Left lung (tissue), 10 donors: Measurements from ENCODE around the gene ADA. TPM values are rescaled to one million over a fixed set of nuclear protein-coding genes. Genes with fewer than 3 reads are reported as not detected.

Experiments
- ATAC-seq: fragments of 200-7000 bp; cut with Tn5 transposase; one replicate; pipeline ENCODE4 v1.9.1; 2020; ENCODE audit warnings: moderate library complexity
- DNase-seq, 4 donors: peaks; one replicate each; pipeline ENCODE4 v3.0.0-alpha.2; 2013 to 2020
- H3K27ac ChIP-seq, 2 donors: fragments of 200-600 bp; sonication (generic) in 1 of 2; one replicate each; pipeline versions ENCODE4 v1.5.0 to v1.8.0; 2020 to 2021
- H3K27me3 ChIP-seq, 2 donors: fragments of 200-600 bp; sonication (generic) in 1 of 2; one replicate each; pipeline versions ENCODE4 v1.5.0 to v1.8.0; 2020 to 2021
- H3K36me3 ChIP-seq, 2 donors: fragments of 200-600 bp; sonication (generic) in 1 of 2; one replicate each; pipeline versions ENCODE4 v1.5.0 to v1.8.0; 2020 to 2021
- H3K4me1 ChIP-seq, 2 donors: fragments of 200-600 bp; one replicate each; pipeline ENCODE4 v1.8.0; 2021
- H3K4me3 ChIP-seq, 2 donors: fragments of 200-600 bp; sonication (generic) in 1 of 2; one replicate each; pipeline versions ENCODE4 v1.5.0 to v1.8.0; 2020 to 2021; ENCODE audit warnings: mild to moderate bottlenecking in 1 of 2
- H3K9me3 ChIP-seq, 2 donors: fragments of 200-600 bp; sonication (generic) in 1 of 2; one replicate each; pipeline versions ENCODE4 v1.5.0 to v1.8.0; 2020 to 2021
- CTCF ChIP-seq, 2 donors: fragments of 200-600 bp; sonication (generic) in 1 of 2; IDR thresholded peaks; one replicate each; pipeline versions ENCODE4 v1.5.0 to v1.8.0; 2021; ENCODE audit warnings: antibody characterized with exemption in 2 of 2
- intact Hi-C, 2 donors: fragments of 100-400 bp; cut with DNase I; formaldehyde crosslinking; loops; one replicate each; pipeline versions ENCODE4 v1.11.2 to v1.14.2; 2022
- polyA plus RNA-seq, 6 donors: library from polyadenylated mRNA; unstranded; fragments of 120-200 nt; gene quantifications; one replicate each; pipeline ENCODE4 v1.2.1, GENCODE V29; 2013; ENCODE audit not compliant: insufficient read length in 6 of 6
- total RNA-seq, 2 donors: library from RNA; stranded (reverse); fragmentation: NEBNext Ultra II Directional; extraction: Animal tissue kit (Norgen Biotek cat#: 25700); gene quantifications; one replicate each; pipeline ENCODE4 v1.2.1, GENCODE V29; 2021
- donor health status: DM: no; HTN: yes; CAD: no.
- donor health status: DM: no; HTN: no; CAD: no.

ADA gene
- total and polyA plus RNA-seq, 8 donors = 5.4 to 15.5 (median 6.9) TPM

GRCh38 chr20:44662261-44662660 is 10.8 kb upstream of the ADA start:
- TF ChIP-seq CTCF (IDR thresholded peaks at IDR 0.05) = no peak
- intact Hi-C loops = no loop called here
- no peak for ATAC-seq

GRCh38 chr20:44660581-44660980 is 9.1 kb upstream of the ADA start:
- ATAC-seq = no peak
- no peak for DNase-seq
- H3K9me3 ChIP-seq = peaks cover 0 to 3% of the 10 kb centered on the region in 2 donors
- no peak for TF ChIP-seq CTCF (IDR thresholded peaks at IDR 0.05)
- intact Hi-C loops = no loop called here
- no peaks in the 10 kb centered on the region for H3K36me3 ChIP-seq
- H3K27me3 ChIP-seq = no peaks in the 10 kb centered on the region
- peaks cover 0 to 13% of the 10 kb centered on the region in 2 donors for H3K4me1 ChIP-seq
- H3K4me3 ChIP-seq = no peak overlapping the region
- no peak overlapping the region for H3K27ac ChIP-seq

More at GRCh38 chr20:44662261-44662660, 10.8 kb upstream of the ADA start:
- H3K9me3 ChIP-seq = peaks cover 0 to 3% of the 10 kb centered on the region in 2 donors
- H3K36me3 ChIP-seq = no peaks in the 10 kb centered on the region
- no peak for DNase-seq
- no peaks in the 10 kb centered on the region for H3K27me3 ChIP-seq
- H3K4me1 ChIP-seq = peaks cover 0 to 13% of the 10 kb centered on the region in 2 donors
- H3K27ac ChIP-seq = no peak overlapping the region
- H3K4me3 ChIP-seq = no peak overlapping the region

- H3K4me1 ChIP-seq = peaks cover 0 to 11% of the 10 kb centered on the region in 2 donors
- no peak for DNase-seq
- H3K36me3 ChIP-seq = no peaks in the 10 kb centered on the region
- H3K27me3 ChIP-seq = no peaks in the 10 kb centered on the region
- no peak for TF ChIP-seq CTCF (IDR thresholded peaks at IDR 0.05)
- no peak for ATAC-seq
- H3K9me3 ChIP-seq = peaks cover 0 to 3% of the 10 kb centered on the region in 2 donors
- no peak overlapping the region for H3K27ac ChIP-seq
- no peak overlapping the region for H3K4me3 ChIP-seq
- intact Hi-C loops = no loop called here
Observed at GRCh38 chr20:44659931-44660330, 8.4 kb upstream of the ADA start.

GRCh38 chr20:44658810-44659209 is 7.3 kb upstream of the ADA start:
- intact Hi-C loops = no loop called here
- no peak for ATAC-seq
- Histone ChIP-seq H3K4me3 (no peak overlapping the region), H3K9me3 (peaks cover 0 to 3% of the 10 kb centered on the region in 2 donors), H3K27me3 (no peaks in the 10 kb centered on the region), H3K4me1 (peaks cover 0 to 5% of the 10 kb centered on the region in 2 donors), H3K36me3 (no peaks in the 10 kb centered on the region), H3K27ac (no peak overlapping the region)
- DNase-seq = no peak
- no peak for TF ChIP-seq CTCF (IDR thresholded peaks at IDR 0.05)

GRCh38 chr20:44657875-44658274 is 6.4 kb upstream of the ADA start:
- H3K27me3 ChIP-seq = no peaks in the 10 kb centered on the region
- no peak for TF ChIP-seq CTCF (IDR thresholded peaks at IDR 0.05)

More at GRCh38 chr20:44657875-44658274, 6.4 kb upstream of the ADA start:
- intact Hi-C loops = no loop called here
- Histone ChIP-seq H3K4me1 (peaks cover 0 to 13% of the 10 kb centered on the region in 2 donors), H3K36me3 (no peaks in the 10 kb centered on the region), H3K27ac (no peak overlapping the region), H3K4me3 (no peak overlapping the region), H3K9me3 (peaks cover 0 to 3% of the 10 kb centered on the region in 2 donors)
- ATAC-seq (no peak), DNase-seq (no peak)
